ENCODE measurements around the gene TRHDE. TPM values are rescaled to one million over a fixed set of nuclear protein-coding genes. Genes with fewer than 3 reads are reported as not detected.
"Not testable (repeated sequence)": the region's sequence is repeated elsewhere in the genome, so short reads cannot be mapped to it uniquely, and the experiment has no call there.

TRHDE gene
- total RNA-seq, 1 donor from 2014 or later, result 12.5 TPM

DNA sequence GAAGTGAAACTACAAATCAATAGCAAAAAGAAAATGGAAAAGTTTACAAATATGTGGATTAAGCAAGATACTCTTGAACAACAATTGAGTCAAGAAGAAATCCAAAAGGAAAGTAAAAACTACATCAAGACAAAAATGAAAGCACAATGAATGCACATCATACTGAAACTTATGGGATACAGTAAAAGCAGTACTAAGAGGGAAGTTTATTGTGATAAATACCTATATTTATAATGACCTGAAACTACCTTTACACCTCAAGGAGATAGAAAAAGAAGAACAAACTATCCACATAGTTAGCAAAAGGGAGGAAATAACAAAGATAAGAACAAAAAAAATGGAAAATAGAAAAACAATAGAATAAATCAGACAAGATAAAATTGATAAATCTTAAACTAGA is 375.0 kb downstream of the TRHDE start:
- DNase-seq (no peak), ATAC-seq (no peak)
- intact Hi-C loops (cut with DNase I), result no loop called here
- no peaks in the 10 kb centered on the region for H3K36me3 ChIP-seq
- H3K9me3 ChIP-seq, result no peaks in the 10 kb centered on the region
- TF ChIP-seq, protein P1, sequence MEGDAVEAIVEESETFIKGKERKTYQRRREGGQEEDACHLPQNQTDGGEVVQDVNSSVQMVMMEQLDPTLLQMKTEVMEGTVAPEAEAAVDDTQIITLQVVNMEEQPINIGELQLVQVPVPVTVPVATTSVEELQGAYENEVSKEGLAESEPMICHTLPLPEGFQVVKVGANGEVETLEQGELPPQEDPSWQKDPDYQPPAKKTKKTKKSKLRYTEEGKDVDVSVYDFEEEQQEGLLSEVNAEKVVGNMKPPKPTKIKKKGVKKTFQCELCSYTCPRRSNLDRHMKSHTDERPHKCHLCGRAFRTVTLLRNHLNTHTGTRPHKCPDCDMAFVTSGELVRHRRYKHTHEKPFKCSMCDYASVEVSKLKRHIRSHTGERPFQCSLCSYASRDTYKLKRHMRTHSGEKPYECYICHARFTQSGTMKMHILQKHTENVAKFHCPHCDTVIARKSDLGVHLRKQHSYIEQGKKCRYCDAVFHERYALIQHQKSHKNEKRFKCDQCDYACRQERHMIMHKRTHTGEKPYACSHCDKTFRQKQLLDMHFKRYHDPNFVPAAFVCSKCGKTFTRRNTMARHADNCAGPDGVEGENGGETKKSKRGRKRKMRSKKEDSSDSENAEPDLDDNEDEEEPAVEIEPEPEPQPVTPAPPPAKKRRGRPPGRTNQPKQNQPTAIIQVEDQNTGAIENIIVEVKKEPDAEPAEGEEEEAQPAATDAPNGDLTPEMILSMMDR (IDR thresholded peaks at IDR 0.05), result no peak
- H3K27me3 ChIP-seq (ENCODE audit: low read depth), result no peaks in the 10 kb centered on the region
- H3K27ac ChIP-seq, result no peak overlapping the region
- no peak overlapping the region for H3K4me3 ChIP-seq
- H3K4me1 ChIP-seq, result no peaks in the 10 kb centered on the region

DNA sequence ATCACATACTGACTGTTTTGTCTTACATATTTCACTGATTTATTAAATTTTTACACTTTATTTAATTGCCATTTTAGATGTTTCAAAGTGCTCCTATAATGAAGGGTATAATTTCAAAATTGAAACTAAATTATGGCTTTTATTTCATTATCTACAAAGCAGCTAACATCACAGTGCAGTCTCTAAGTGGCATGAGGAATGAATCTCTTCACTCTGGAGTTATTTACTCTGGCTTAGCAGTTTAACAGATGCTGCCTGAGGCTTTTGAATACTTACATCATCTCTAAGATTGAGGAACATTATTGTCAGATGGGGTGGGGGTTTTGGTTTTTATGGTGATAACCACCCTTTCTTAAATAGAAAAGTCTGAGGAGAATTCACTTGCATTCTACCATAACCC is 386.4 kb downstream of the TRHDE start:
- no peaks in the 10 kb centered on the region for H3K27me3 ChIP-seq (ENCODE audit: low read depth)
- ATAC-seq, result no peak
- H3K27ac ChIP-seq, result no peak overlapping the region
- no peak for DNase-seq
- no peaks in the 10 kb centered on the region for H3K4me1 ChIP-seq
- no peak overlapping the region for H3K4me3 ChIP-seq
- H3K36me3 ChIP-seq, result no peaks in the 10 kb centered on the region
- TF ChIP-seq, protein P1 (IDR thresholded peaks at IDR 0.05), result no peak
- no peaks in the 10 kb centered on the region for H3K9me3 ChIP-seq
- intact Hi-C loops (cut with DNase I), result no loop called here

DNA sequence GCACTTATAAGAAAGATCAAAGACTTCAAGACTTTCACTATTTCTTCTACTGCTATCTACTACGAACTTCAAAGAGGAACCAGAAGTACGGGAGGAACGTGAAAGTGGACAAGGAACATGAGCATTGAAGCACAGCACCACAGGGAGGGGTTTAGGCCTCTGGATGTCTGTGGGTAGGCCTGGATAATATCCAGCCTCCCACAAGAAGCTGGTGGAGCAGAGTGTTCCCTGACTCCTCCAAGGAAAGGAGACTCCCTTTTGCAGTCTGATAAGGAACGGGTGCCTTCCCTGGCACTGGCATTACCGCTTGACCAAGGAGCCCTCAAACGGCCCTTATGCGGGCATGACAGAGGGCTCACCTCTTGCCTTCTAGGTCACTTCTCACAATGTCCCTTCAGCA is 388.0 kb downstream of the TRHDE start:
- intact Hi-C loops (cut with DNase I); H3K27ac ChIP-seq; ATAC-seq; DNase-seq; H3K27me3 ChIP-seq (ENCODE audit: low read depth); H3K4me1 ChIP-seq; H3K9me3 ChIP-seq; H3K36me3 ChIP-seq; H3K4me3 ChIP-seq: not testable (repeated sequence)

DNA sequence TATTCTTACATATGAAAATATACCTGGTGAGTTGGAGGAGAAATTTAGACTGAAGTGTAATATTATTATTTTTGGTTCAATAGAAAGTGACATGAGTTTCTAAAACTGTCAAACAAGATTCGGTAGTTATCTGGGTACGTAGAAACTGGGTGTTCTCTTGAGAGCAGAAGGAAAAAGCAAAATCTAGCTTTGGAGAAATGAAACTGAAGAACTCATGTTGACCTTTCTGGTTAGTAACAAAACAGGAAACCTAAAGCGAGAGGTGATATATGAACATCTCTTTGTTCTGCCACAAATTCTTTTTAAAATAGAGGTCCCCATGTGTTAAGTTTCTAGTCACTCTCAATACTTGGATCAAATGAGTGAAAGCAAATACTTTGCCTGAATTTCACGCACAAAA is 401.7 kb downstream of the TRHDE start:
- ATAC-seq, result no peak

DNA sequence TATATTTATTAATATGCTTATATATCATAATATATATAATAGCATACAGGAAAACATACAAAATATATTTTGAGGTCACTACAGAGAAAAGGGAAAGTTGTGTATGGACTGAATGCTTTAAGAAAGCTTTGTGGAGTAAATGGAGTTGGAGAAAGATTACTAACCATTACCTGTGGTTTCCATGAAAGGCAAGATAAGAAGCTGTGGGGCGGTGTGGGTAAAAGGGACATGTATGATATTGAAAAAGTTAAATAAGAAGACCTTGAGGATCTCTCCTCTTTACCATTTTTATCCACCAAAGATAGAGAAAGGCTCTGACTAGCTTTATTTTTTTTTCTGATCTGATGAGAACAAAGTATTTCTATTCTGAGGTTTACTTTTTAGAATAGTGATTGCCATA is 404.4 kb downstream of the TRHDE start:
- intact Hi-C loops (cut with DNase I), result no loop called here
- H3K27me3 ChIP-seq (ENCODE audit: low read depth), result no peaks in the 10 kb centered on the region
- ATAC-seq (no peak), DNase-seq (no peak)
- H3K36me3 ChIP-seq, result no peaks in the 10 kb centered on the region
- H3K9me3 ChIP-seq, result no peaks in the 10 kb centered on the region
- no peak overlapping the region for H3K27ac ChIP-seq
- no peak overlapping the region for H3K4me3 ChIP-seq
- TF ChIP-seq, protein P1 (IDR thresholded peaks at IDR 0.05), result no peak
- no peaks in the 10 kb centered on the region for H3K4me1 ChIP-seq

More for the DNA sequence above, 401.7 kb downstream of the TRHDE start:
- Histone ChIP-seq H3K4me3 (no peak overlapping the region), H3K36me3 (no peaks in the 10 kb centered on the region), H3K27me3 (ENCODE audit: low read depth) (no peaks in the 10 kb centered on the region), H3K4me1 (no peaks in the 10 kb centered on the region), H3K9me3 (no peaks in the 10 kb centered on the region), H3K27ac (no peak overlapping the region)
- intact Hi-C loops (cut with DNase I), result no loop called here
- TF ChIP-seq, protein P1 (IDR thresholded peaks at IDR 0.05), result no peak
- no peak for DNase-seq

DNA sequence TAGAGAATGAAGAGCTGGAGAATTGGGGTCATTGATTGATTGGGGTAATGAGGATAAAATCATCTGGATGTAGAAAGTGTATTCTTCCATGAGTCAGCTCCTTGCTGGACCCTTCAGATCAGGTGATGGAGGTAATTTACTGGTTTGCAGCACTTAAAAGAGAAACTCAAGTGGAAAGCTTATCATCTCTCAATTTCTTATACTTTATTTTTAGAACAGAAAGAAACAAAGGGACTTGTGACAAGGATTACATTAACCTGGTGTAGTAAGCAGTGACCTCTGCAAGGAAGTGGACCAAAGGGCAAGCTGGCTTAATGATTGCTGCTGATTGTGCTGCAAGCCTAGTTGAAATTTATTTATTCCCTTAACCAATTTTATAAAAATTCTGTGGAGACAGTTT is 405.0 kb downstream of the TRHDE start:
- ATAC-seq, result no peak
- no peaks in the 10 kb centered on the region for H3K4me1 ChIP-seq
- no peaks in the 10 kb centered on the region for H3K27me3 ChIP-seq (ENCODE audit: low read depth)
- TF ChIP-seq, protein P1 (IDR thresholded peaks at IDR 0.05), result no peak
- H3K9me3 ChIP-seq, result no peaks in the 10 kb centered on the region
- no peaks in the 10 kb centered on the region for H3K36me3 ChIP-seq
- no peak overlapping the region for H3K4me3 ChIP-seq
- no peak overlapping the region for H3K27ac ChIP-seq
- DNase-seq, result no peak
- intact Hi-C loops (cut with DNase I), result no loop called here

Data from lower lobe of right lung (tissue), 2 donors.